ENCODE results near the gene OR52J3.
"Not testable (repeated sequence)": the region's sequence is repeated elsewhere in the genome, so short reads cannot be mapped to it uniquely, and the experiment has no call there.

OR52J3 gene

DNA sequence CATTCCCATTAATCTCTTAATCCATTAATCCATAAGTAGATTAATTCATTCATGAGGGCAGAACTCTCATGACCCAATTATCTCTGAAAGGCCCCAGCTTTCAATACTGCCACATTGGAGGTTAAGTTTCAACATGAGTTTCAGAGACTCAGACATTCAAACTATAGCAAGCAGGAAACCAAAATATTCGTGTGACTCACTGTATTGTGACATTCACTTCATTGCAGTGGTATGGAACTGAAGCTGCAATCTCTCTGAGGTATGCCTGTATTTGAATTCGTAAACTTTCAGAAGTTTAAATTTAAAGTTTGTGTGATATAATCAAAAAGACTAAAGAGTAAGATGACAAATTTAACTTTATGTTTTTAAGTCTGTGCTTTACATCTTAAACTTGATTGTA lies 2.9 kb upstream of the OR52J3 start:
- no peaks in the 10 kb centered on the region for H3K27me3 ChIP-seq (ENCODE audit: insufficient read depth, poor library complexity, severe bottlenecking)
- TF ChIP-seq POLR2AphosphoS5 (IDR thresholded peaks at IDR 0.05; ENCODE audit: low read depth): no peak
- no peak for TF ChIP-seq REST (IDR thresholded peaks at IDR 0.05; ENCODE audit: insufficient replicate concordance, low read depth)
- H3K27ac ChIP-seq (replicated peaks): no peak overlapping the region
- no peak overlapping the region for H3K4me3 ChIP-seq (replicated peaks; ENCODE audit: insufficient read depth, low read length)
- DNase-seq (ENCODE audit: low read depth in 1 of 2, low spot score in 1 of 2): no peak

DNA sequence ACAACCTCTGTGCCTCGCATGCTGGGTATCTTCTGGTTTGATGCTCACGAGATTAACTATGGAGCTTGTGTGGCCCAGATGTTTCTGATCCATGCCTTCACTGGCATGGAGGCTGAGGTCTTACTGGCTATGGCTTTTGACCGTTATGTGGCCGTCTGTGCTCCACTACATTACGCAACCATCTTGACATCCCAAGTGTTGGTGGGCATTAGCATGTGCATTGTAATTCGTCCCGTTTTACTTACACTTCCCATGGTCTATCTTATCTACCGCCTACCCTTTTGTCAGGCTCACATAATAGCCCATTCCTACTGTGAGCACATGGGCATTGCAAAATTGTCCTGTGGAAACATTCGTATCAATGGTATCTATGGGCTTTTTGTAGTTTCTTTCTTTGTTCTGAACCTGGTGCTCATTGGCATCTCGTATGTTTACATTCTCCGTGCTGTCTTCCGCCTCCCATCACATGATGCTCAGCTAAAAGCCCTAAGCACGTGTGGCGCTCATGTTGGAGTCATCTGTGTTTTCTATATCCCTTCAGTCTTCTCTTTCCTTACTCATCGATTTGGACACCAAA lies 516 bp downstream of the OR52J3 start:
- H3K27me3 ChIP-seq (ENCODE audit: insufficient read depth, poor library complexity, severe bottlenecking): no peaks in the 10 kb centered on the region
- no peak overlapping the region for H3K4me3 ChIP-seq (replicated peaks; ENCODE audit: insufficient read depth, low read length)
- H3K27ac ChIP-seq (replicated peaks): no peak overlapping the region
- TF ChIP-seq GABPA (IDR thresholded peaks at IDR 0.05; ENCODE audit: low read depth) (no peak), POLR2AphosphoS5 (IDR thresholded peaks at IDR 0.05; ENCODE audit: low read depth) (no peak), REST (IDR thresholded peaks at IDR 0.05; ENCODE audit: insufficient replicate concordance, low read depth) (no peak), SPI1 (IDR thresholded peaks at IDR 0.05; ENCODE audit: borderline replicate concordance, low read depth) (no peak), CTCF (IDR thresholded peaks at IDR 0.05; ENCODE audit: insufficient read depth, low read length) (no peak)
- no peak for DNase-seq (ENCODE audit: low read depth in 1 of 2, low spot score in 1 of 2)

DNA sequence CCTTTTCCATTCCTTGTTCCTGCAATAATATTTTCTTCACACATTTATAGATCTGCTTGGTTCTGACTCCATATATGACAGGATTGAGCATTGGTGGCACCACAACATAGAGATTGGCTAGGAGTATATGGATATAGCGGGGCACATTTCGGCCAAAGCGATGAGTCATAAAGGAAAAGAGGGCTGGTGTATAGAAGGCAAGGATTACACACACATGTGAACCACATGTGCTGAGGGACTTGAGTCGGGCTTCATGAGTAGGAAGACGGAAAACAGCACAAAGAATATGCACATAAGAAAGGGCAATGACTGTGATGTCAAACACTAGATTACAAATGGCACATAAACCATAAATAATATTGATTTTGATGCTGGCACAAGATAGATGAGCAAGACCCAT lies 12.4 kb downstream of the OR52J3 start:
- H3K4me3 ChIP-seq (replicated peaks; ENCODE audit: insufficient read depth, low read length); H3K27ac ChIP-seq (replicated peaks); DNase-seq (ENCODE audit: low read depth in 1 of 2, low spot score in 1 of 2); H3K27me3 ChIP-seq (ENCODE audit: insufficient read depth, poor library complexity, severe bottlenecking): not testable (repeated sequence)

DNA sequence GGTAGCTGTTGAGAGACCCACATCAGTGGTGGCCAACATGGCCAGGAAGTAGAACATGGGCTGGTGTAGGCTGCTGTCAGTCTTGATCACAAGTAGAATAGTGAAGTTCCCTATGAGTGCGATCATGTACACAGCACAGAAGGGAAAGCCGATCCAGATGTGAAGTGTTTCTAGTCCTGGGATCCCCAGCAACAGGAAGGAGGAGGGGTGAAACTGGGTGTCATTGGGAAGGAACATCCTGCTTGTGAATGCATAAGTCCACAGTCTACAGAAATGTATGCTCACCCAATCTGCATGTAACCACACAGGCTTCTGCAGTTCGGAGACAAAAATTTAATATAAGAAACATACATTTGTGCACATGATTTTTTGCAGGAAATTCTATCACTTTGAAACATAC lies 13.1 kb downstream of the OR52J3 start, which contains the start of gene OR52E2:
Gene OR52E2, minus strand, starts transcription at position 237 of the 400 bp plus-strand sequence. Its CDS starts 0 bp downstream, at position 237.
- no peak for DNase-seq (ENCODE audit: low read depth in 1 of 2, low spot score in 1 of 2)
- TF ChIP-seq REST (IDR thresholded peaks at IDR 0.05; ENCODE audit: insufficient replicate concordance, low read depth) (no peak), CTCF (IDR thresholded peaks at IDR 0.05; ENCODE audit: insufficient read depth, low read length) (no peak), POLR2AphosphoS5 (IDR thresholded peaks at IDR 0.05; ENCODE audit: low read depth) (no peak), SPI1 (IDR thresholded peaks at IDR 0.05; ENCODE audit: borderline replicate concordance, low read depth) (no peak), GABPA (IDR thresholded peaks at IDR 0.05; ENCODE audit: low read depth) (no peak)
- H3K27me3 ChIP-seq (ENCODE audit: insufficient read depth, poor library complexity, severe bottlenecking): no peaks in the 10 kb centered on the region

More for the DNA sequence above, 13.1 kb downstream of the OR52J3 start, which contains the start of gene OR52E2:
- H3K4me3 ChIP-seq (replicated peaks; ENCODE audit: insufficient read depth, low read length): no peak within 1 kb of the TSS
- H3K27ac ChIP-seq (replicated peaks): no peak within 1 kb of the TSS
